Measurements from ENCODE around the gene DSPP. TPM values are rescaled to one million over a fixed set of nuclear protein-coding genes. Genes with fewer than 3 reads are reported as not detected.

Gene DSPP
- total RNA-seq, 4 donors from 2014 or later, result not detected

- H3K27ac ChIP-seq, result no peak overlapping the region
- H3K4me1 ChIP-seq, result no peaks in the 10 kb centered on the region
- no peak overlapping the region for H3K4me3 ChIP-seq
- H3K36me3 ChIP-seq, result no peaks in the 10 kb centered on the region
- TF ChIP-seq POLR2A (IDR thresholded peaks at IDR 0.05), result no peak
- no peak for TF ChIP-seq CTCF (IDR thresholded peaks at IDR 0.05)
- no peaks in the 10 kb centered on the region for H3K9me3 ChIP-seq
- DNase-seq, result no peak
- H3K27me3 ChIP-seq, result no peaks in the 10 kb centered on the region
Observed at GRCh38 chr4:87631668-87632067, 23.3 kb downstream of the DSPP start.

- Histone ChIP-seq H3K4me3 (no peak overlapping the region), H3K27ac (no peak overlapping the region), H3K27me3 (no peaks in the 10 kb centered on the region), H3K36me3 (no peaks in the 10 kb centered on the region), H3K4me1 (no peaks in the 10 kb centered on the region), H3K9me3 (no peaks in the 10 kb centered on the region)
- DNase-seq, result no peak
- TF ChIP-seq POLR2A (IDR thresholded peaks at IDR 0.05) (no peak), CTCF (IDR thresholded peaks at IDR 0.05) (no peak)
Observed at GRCh38 chr4:87632469-87632868, 24.1 kb downstream of the DSPP start.

- H3K4me1 ChIP-seq, result no peaks in the 10 kb centered on the region
- H3K4me3 ChIP-seq, result no peak overlapping the region
- no peaks in the 10 kb centered on the region for H3K36me3 ChIP-seq
- no peak for DNase-seq
- H3K27ac ChIP-seq, result no peak overlapping the region
- H3K9me3 ChIP-seq, result no peaks in the 10 kb centered on the region
- TF ChIP-seq POLR2A (IDR thresholded peaks at IDR 0.05) (no peak), CTCF (IDR thresholded peaks at IDR 0.05) (no peak)
- H3K27me3 ChIP-seq, result no peaks in the 10 kb centered on the region
Observed at GRCh38 chr4:87633243-87633642, 24.9 kb downstream of the DSPP start.

- no peaks in the 10 kb centered on the region for H3K4me1 ChIP-seq
- TF ChIP-seq CTCF (IDR thresholded peaks at IDR 0.05) (no peak), POLR2A (IDR thresholded peaks at IDR 0.05) (no peak)
- H3K27ac ChIP-seq, result no peak overlapping the region
- H3K36me3 ChIP-seq, result no peaks in the 10 kb centered on the region
- no peak for DNase-seq
- no peaks in the 10 kb centered on the region for H3K27me3 ChIP-seq
- H3K4me3 ChIP-seq, result no peak overlapping the region
- H3K9me3 ChIP-seq, result no peaks in the 10 kb centered on the region
Observed at GRCh38 chr4:87644286-87644685, 36.0 kb downstream of the DSPP start.

- H3K36me3 ChIP-seq, result no peaks in the 10 kb centered on the region
- H3K4me1 ChIP-seq, result no peaks in the 10 kb centered on the region
- DNase-seq, result no peak
- H3K9me3 ChIP-seq, result no peaks in the 10 kb centered on the region
- H3K27me3 ChIP-seq, result no peaks in the 10 kb centered on the region
- TF ChIP-seq CTCF (IDR thresholded peaks at IDR 0.05) (no peak), POLR2A (IDR thresholded peaks at IDR 0.05) (no peak)
- H3K27ac ChIP-seq, result no peak within 1 kb of the TSS
- no peak within 1 kb of the TSS for H3K4me3 ChIP-seq
Observed at GRCh38 chr4:87649980-87650379, 41.7 kb downstream of the DSPP start, which contains the start of gene DMP1. Gene DMP1 (plus strand): TSS chr4:87650280. CDS start chr4:87656493, 6,213 bp downstream.

- Histone ChIP-seq H3K27me3 (no peaks in the 10 kb centered on the region), H3K27ac (no peak overlapping the region), H3K4me3 (no peak overlapping the region), H3K4me1 (no peaks in the 10 kb centered on the region), H3K36me3 (no peaks in the 10 kb centered on the region), H3K9me3 (no peaks in the 10 kb centered on the region)
- TF ChIP-seq CTCF (IDR thresholded peaks at IDR 0.05), result no peak
- TF ChIP-seq POLR2A (IDR thresholded peaks at IDR 0.05), result no peak
- DNase-seq, result no peak
Observed at GRCh38 chr4:87650938-87651337, 42.6 kb downstream of the DSPP start.

Data from Peyer's patch (tissue), 4 donors.